GM12878 (cell line): Measurements from ENCODE around the gene MMP1. TPM values are rescaled to one million over a fixed set of nuclear protein-coding genes. Genes with fewer than 3 reads are reported as not detected.
A peak's percentile ranks its signal among the peaks of the same experiment; 100 is the strongest.

Experiments used
- ASH2L ChIP-seq: fragments of 300-600, 200-600 bp; sonication (generic); IDR thresholded peaks from 2 replicates; pipeline ENCODE4 v1.6.1; 2017; ENCODE audit warnings: low read depth, mild to moderate bottlenecking, borderline replicate concordance
- ATF2 ChIP-seq: IDR thresholded peaks from 2 replicates; pipeline ENCODE4 v1.6.1; 2012; ENCODE audit warnings: low read length, inconsistent platforms
- BACH1 ChIP-seq: fragments of 450-650 bp; IDR thresholded peaks from 2 replicates; pipeline ENCODE4 v1.6.1; 2017; ENCODE audit warnings: mild to moderate bottlenecking, borderline replicate concordance
- HSF1 ChIP-seq: fragments of 150-350 bp; IDR thresholded peaks from 2 replicates; pipeline ENCODE4 v1.6.1; 2014; ENCODE audit warnings: mild to moderate bottlenecking, low read depth, low read length
- IKZF1 ChIP-seq: fragments of 450-650 bp; conservative IDR thresholded peaks from 2 replicates; pipeline ENCODE4 v1.6.1; 2017; ENCODE audit warnings: antibody characterized with exemption, mild to moderate bottlenecking
- MXI1 ChIP-seq: fragments of 150-350 bp; IDR thresholded peaks from 2 replicates; pipeline ENCODE4 v1.6.1; 2011; ENCODE audit warnings: low read depth, mild to moderate bottlenecking, inconsistent platforms, low read length, improper control_type of control experiment
- MYB ChIP-seq: fragments of 150-350 bp; IDR thresholded peaks from 2 replicates; pipeline ENCODE4 v1.6.1; 2014; ENCODE audit warnings: mild to moderate bottlenecking, low read depth, low read length, borderline replicate concordance
- RAD51 ChIP-seq: fragments of 450-650 bp; IDR thresholded peaks from 2 replicates; pipeline ENCODE4 v1.6.1; 2016; ENCODE audit warnings: moderate library complexity, mild to moderate bottlenecking, inconsistent platforms
- SPI1 ChIP-seq: IDR thresholded peaks from 2 replicates; pipeline ENCODE4 v1.6.1; 2011; ENCODE audit warnings: low read depth, mild to moderate bottlenecking, low read length, moderate library complexity, borderline replicate concordance; ENCODE audit not compliant: insufficient read depth
- STAT3 ChIP-seq: IDR thresholded peaks from 2 replicates; pipeline ENCODE4 v1.6.1; 2011; ENCODE audit warnings: low read depth, low read length, improper control_type of control experiment
- SUPT20H ChIP-seq: IDR thresholded peaks from 2 replicates; pipeline ENCODE4 v1.6.1; 2011; ENCODE audit warnings: low read depth, mild to moderate bottlenecking, low read length, moderate library complexity, borderline replicate concordance; ENCODE audit not compliant: control insufficient read depth
- ZSCAN29 ChIP-seq: fragments of 450-650 bp; IDR thresholded peaks from 2 replicates; pipeline ENCODE4 v1.6.1; 2017; ENCODE audit warnings: mild to moderate bottlenecking, moderate library complexity
- polyA plus RNA-seq, 11 experiments: library from polyadenylated mRNA; depleted of rRNA in 4 of 11; unstranded in 6 of 11; stranded (reverse) in 5 of 11; fragments of >200 nt; fragmentation: Nextera tagmentation in 4 of 11; fragmentation: Illumina TruSeq in 1 of 11; extraction: Ambion mirVana in 4 of 11; extraction: Trizol in 1 of 11; gene quantifications; 1 replicate in 1 of 11; 2 replicates in 10 of 11; pipeline versions ENCODE4 v1.2.1 to v1.2.3, GENCODE V29; 2011 to 2016; ENCODE audit warnings: inconsistent platforms in 2 of 11, missing spikeins in 2 of 11, low read depth in 1 of 11
- total RNA-seq, 4 experiments: library from RNA; depleted of rRNA in 3 of 4; stranded (reverse); fragments of >200 nt in 3 of 4; fragmentation: Illumina TruSeq in 1 of 4; extraction: Trizol in 1 of 4; gene quantifications; 2 replicates each; pipeline versions ENCODE4 v1.2.1 to v1.2.3, GENCODE V29; 2013 to 2021

The MMP1 gene
- total and polyA plus RNA-seq, 10 of the 15 experiments (the other 5 are each of a cell fraction or from before 2014, with no cell fraction given), result not detected

- no peak for TF ChIP-seq SUPT20H
- no peak for TF ChIP-seq RAD51
- TF ChIP-seq MXI1, result no peak
- peak; percentile 36; the same call in 1 of the 2 replicates for TF ChIP-seq SPI1
- TF ChIP-seq ATF2, result no peak
- TF ChIP-seq HSF1, result no peak
- TF ChIP-seq BACH1, result no peak
- TF ChIP-seq MYB, result no peak
- no peak for TF ChIP-seq STAT3
- TF ChIP-seq IKZF1, result peak; percentile 32; the same call in 1 of the 2 replicates
- no peak for TF ChIP-seq ASH2L
- no peak for TF ChIP-seq ZSCAN29
- TF ChIP-seq, all 136 proteins: peak for 3
Observed at GRCh38 chr11:102757823-102758549, 40.0 kb downstream of the MMP1 start (continued).
